CD14-positive monocyte (primary cell): Measurements from ENCODE around the gene KRT79. TPM values are rescaled to one million over a fixed set of nuclear protein-coding genes. Genes with fewer than 3 reads are reported as not detected.
A peak's percentile ranks its signal among the peaks of the same experiment; 100 is the strongest.

Experiments used
- DNase-seq, 3 donors: peaks; one replicate each; pipeline ENCODE4 v3.0.0-alpha.2; 2011 to 2022
- H2AFZ ChIP-seq: 2 replicates; pipeline ENCODE4 v1.6.0; 2012; ENCODE audit warnings: mild to moderate bottlenecking, low read depth, low read length, inconsistent platforms; ENCODE audit not compliant: insufficient read depth, poor library complexity, severe bottlenecking
- H3K27ac ChIP-seq, 2 donors: 1 replicate in 1 of 2; 2 replicates in 1 of 2; pipeline ENCODE4 v1.5.1; 2012 to 2013; ENCODE audit warnings: low read length in 2 of 2, control low read depth in 1 of 2, inconsistent platforms in 1 of 2, low read depth in 1 of 2, mild to moderate bottlenecking in 1 of 2
- H3K27me3 ChIP-seq, 2 donors: one replicate each; pipeline versions ENCODE4 v1.6.0 to v1.6.1; 2011 to 2013; ENCODE audit warnings: low read length in 2 of 2; ENCODE audit not compliant: control insufficient read depth in 2 of 2, insufficient read depth in 2 of 2
- H3K36me3 ChIP-seq, 2 donors: replicated peaks in 1 of 2; 1 replicate in 1 of 2; 2 replicates in 1 of 2; pipeline versions ENCODE4 v1.5.1 to v1.6.1; 2012 to 2013; ENCODE audit warnings: low read length in 2 of 2, control low read depth in 1 of 2, inconsistent platforms in 1 of 2, mild to moderate bottlenecking in 1 of 2; ENCODE audit not compliant: insufficient read depth in 2 of 2, control insufficient read depth in 1 of 2
- H3K4me1 ChIP-seq, 2 donors: 1 replicate in 1 of 2; 2 replicates in 1 of 2; pipeline versions ENCODE4 v1.5.1 to v1.6.1; 2012 to 2013; ENCODE audit warnings: low read length in 2 of 2, control low read depth in 1 of 2, inconsistent platforms in 1 of 2, mild to moderate bottlenecking in 1 of 2, moderate library complexity in 1 of 2; ENCODE audit not compliant: insufficient read depth in 2 of 2, control insufficient read depth in 1 of 2
- H3K4me2 ChIP-seq: replicated peaks from 2 replicates; pipeline ENCODE3; 2012; ENCODE audit warnings: low read length, moderate library complexity, mild to moderate bottlenecking; ENCODE audit not compliant: poor library complexity, severe bottlenecking; ENCODE audit errors: extremely low read depth
- H3K4me3 ChIP-seq, 3 experiments: fragments of 200-600 bp in 1 of 3; sonication (generic) in 1 of 3; replicated peaks in 1 of 3; 1 replicate in 2 of 3; 2 replicates in 1 of 3; pipeline ENCODE4 v1.5.1; 2011 to 2013; ENCODE audit warnings: low read length in 3 of 3, mild to moderate bottlenecking in 3 of 3, control low read depth in 2 of 3, low read depth in 2 of 3, inconsistent platforms in 1 of 3, moderate library complexity in 1 of 3
- H3K79me2 ChIP-seq: 2 replicates; pipeline ENCODE4 v1.6.0; 2012; ENCODE audit warnings: mild to moderate bottlenecking, control low read depth, inconsistent platforms, low read length, moderate library complexity; ENCODE audit not compliant: insufficient read depth
- H3K9ac ChIP-seq: 2 replicates; pipeline ENCODE4 v1.6.0; 2017; ENCODE audit warnings: low read length, mild to moderate bottlenecking; ENCODE audit not compliant: insufficient read depth, poor library complexity, severe bottlenecking
- H3K9me3 ChIP-seq, 2 donors: replicated peaks in 1 of 2; 1 replicate in 1 of 2; 2 replicates in 1 of 2; pipeline versions ENCODE4 v1.5.1 to v1.6.1; 2012 to 2013; ENCODE audit warnings: low read length in 2 of 2, control low read depth in 1 of 2; ENCODE audit not compliant: control insufficient read depth in 1 of 2, insufficient read depth in 1 of 2
- H4K20me1 ChIP-seq: 2 replicates; pipeline ENCODE4 v1.6.0; 2012; ENCODE audit warnings: mild to moderate bottlenecking, low read length, control low read depth, moderate library complexity; ENCODE audit not compliant: insufficient read depth
- H3K27ac Mint-ChIP-seq, 7 donors: one replicate each; pipeline ENCODE4 v1.8.0; 2020; ENCODE audit warnings: mild to moderate bottlenecking in 7 of 7, mixed read lengths in 7 of 7, moderate library complexity in 6 of 7, inconsistent platforms in 2 of 7
- H3K27me3 Mint-ChIP-seq, 3 donors: one replicate each; pipeline ENCODE4 v1.8.0; 2021 to 2022; ENCODE audit warnings: low read depth in 3 of 3, mild to moderate bottlenecking in 3 of 3, mixed read lengths in 3 of 3, moderate library complexity in 3 of 3, inconsistent platforms in 1 of 3
- H3K36me3 Mint-ChIP-seq, 2 donors: one replicate each; pipeline ENCODE4 v1.8.0; 2020; ENCODE audit warnings: mixed read lengths in 2 of 2, inconsistent platforms in 1 of 2, mild to moderate bottlenecking in 1 of 2
- H3K4me1 Mint-ChIP-seq: one replicate; pipeline ENCODE4 v1.8.0; 2020; ENCODE audit warnings: mild to moderate bottlenecking, mixed read lengths
- H3K4me3 Mint-ChIP-seq, 2 donors: one replicate each; pipeline ENCODE4 v1.8.0; 2020; ENCODE audit warnings: mild to moderate bottlenecking in 2 of 2, mixed read lengths in 2 of 2, moderate library complexity in 1 of 2
- H3K9me3 Mint-ChIP-seq, 7 donors: one replicate each; pipeline ENCODE4 v1.8.0; 2020 to 2022; ENCODE audit warnings: mixed read lengths in 7 of 7, mild to moderate bottlenecking in 6 of 7, moderate library complexity in 6 of 7, inconsistent platforms in 2 of 7
- WGBS: methylation state at CpG from one replicate; pipeline ENCODE4 v1.1.5; 2013; ENCODE audit warnings: missing lambda C conversion rate; ENCODE audit not compliant: insufficient coverage; 5-methylcytosine and 5-hydroxymethylcytosine counted together
- intact Hi-C, 2 donors: fragments of 100-400 bp; cut with micrococcal nuclease; formaldehyde crosslinking; loops; one replicate each; pipeline versions ENCODE4 v1.15.0 to v1.15.1; 2023
- polyA plus RNA-seq, 3 donors: library from polyadenylated mRNA; depleted of rRNA in 1 of 3; unstranded in 2 of 3; stranded (reverse) in 1 of 3; fragments of 300-500 nt in 2 of 3; fragments of >200 nt in 1 of 3; fragmentation: Illumina TruSeq in 2 of 3; gene quantifications; 1 replicate in 2 of 3; 2 replicates in 1 of 3; pipeline ENCODE4 v1.2.3, GENCODE V29; 2012 to 2021
- TF ChIP-seq, protein P1 (sequence below): fragments of 200-600 bp; IDR thresholded peaks from one replicate; pipeline ENCODE4 v1.8.0; 2022; ENCODE audit warnings: antibody characterized with exemption, mild to moderate bottlenecking

The KRT79 gene
- polyA plus RNA-seq, 3 donors: not detected

DNA sequence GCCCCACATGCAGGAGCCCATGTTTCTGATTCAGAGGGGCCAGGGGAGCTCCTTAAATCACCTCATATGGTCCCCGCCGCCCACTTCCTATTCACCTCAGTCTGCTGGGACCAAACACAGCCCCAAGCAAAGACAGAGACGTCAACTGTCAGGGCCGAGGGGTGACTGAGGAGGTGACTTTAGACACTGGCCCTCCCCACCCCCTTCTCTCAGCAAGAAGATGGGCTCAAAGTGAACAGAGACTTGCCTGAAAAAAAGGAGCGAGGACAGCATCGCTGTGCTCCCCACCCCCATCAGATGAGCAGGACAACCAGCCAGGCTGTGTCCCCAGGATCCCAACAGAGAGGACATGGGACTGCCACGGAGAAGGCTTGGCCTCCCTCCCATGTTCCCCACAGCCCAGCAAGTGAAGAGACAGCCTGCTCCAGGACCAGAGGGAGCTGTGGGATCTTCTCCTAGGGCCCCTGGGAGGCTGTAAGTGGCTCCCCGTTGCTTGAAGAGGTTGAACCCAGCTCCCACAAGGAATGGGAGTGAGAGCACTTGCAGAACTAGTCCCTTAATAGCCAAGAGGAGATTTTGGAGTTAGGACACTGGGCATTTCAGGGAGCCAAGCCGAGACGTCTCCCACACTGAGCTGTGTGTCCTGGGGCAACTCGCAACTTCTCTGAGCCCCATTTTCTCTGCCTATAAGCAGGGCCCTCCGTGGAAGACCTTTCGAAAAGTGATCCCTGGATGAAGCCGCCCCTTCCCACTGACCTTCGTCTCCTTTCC lies 1.3 kb upstream of the KRT79 start:
- DNase-seq: no peak
- no peak overlapping the region for H3K4me3 Mint-ChIP-seq
- H3K27me3 Mint-ChIP-seq: peaks cover 2 to 8% (median 8%) of the 10 kb centered on the region in 3 donors
- no peaks in the 10 kb centered on the region for H3K36me3 Mint-ChIP-seq
- Histone ChIP-seq H3K4me1 (no peaks in the 10 kb centered on the region), H3K9ac (no peak overlapping the region), H3K36me3 (no peaks in the 10 kb centered on the region), H2AFZ (no peak overlapping the region), H3K79me2 (no peaks in the 10 kb centered on the region), H3K4me2 (no peak overlapping the region), H3K27me3 (no peaks in the 10 kb centered on the region), H3K27ac (no peak overlapping the region), H3K9me3 (no peaks in the 10 kb centered on the region), H4K20me1 (no peaks in the 10 kb centered on the region), H3K4me3 (no peak overlapping the region)
- peak overlapping the region in 1 of 7 donors; percentile 62 for H3K27ac Mint-ChIP-seq
- H3K9me3 Mint-ChIP-seq: peaks cover 0 to 2% (median 0%) of the 10 kb centered on the region in 7 donors
- WGBS: 98% methylated on average over 9 of the region's 15 CpGs
- peaks cover 9% of the 10 kb centered on the region for H3K4me1 Mint-ChIP-seq
- intact Hi-C loops: no loop called here
- TF ChIP-seq, protein P1, sequence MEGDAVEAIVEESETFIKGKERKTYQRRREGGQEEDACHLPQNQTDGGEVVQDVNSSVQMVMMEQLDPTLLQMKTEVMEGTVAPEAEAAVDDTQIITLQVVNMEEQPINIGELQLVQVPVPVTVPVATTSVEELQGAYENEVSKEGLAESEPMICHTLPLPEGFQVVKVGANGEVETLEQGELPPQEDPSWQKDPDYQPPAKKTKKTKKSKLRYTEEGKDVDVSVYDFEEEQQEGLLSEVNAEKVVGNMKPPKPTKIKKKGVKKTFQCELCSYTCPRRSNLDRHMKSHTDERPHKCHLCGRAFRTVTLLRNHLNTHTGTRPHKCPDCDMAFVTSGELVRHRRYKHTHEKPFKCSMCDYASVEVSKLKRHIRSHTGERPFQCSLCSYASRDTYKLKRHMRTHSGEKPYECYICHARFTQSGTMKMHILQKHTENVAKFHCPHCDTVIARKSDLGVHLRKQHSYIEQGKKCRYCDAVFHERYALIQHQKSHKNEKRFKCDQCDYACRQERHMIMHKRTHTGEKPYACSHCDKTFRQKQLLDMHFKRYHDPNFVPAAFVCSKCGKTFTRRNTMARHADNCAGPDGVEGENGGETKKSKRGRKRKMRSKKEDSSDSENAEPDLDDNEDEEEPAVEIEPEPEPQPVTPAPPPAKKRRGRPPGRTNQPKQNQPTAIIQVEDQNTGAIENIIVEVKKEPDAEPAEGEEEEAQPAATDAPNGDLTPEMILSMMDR: no peak

DNA sequence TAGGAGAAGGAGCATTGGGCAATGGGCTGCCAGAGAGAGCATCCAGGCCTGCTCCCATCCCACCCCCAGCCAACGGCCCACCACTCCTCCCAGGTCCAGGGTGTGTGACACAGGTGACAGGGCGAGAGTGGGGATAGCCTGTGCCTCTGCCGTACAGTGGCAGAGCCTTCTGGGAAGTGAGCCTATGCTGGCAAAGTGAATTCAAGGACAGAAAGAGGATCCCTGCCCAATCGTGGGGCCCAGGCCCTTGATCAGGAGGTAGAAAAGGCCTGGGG lies 553 bp upstream of the KRT79 start:
- Histone ChIP-seq H3K79me2 (no peaks in the 10 kb centered on the region), H2AFZ (no peak overlapping the region), H3K4me1 (no peaks in the 10 kb centered on the region), H4K20me1 (no peaks in the 10 kb centered on the region), H3K9me3 (no peaks in the 10 kb centered on the region), H3K27ac (no peak overlapping the region), H3K4me3 (no peak overlapping the region), H3K36me3 (no peaks in the 10 kb centered on the region), H3K4me2 (no peak overlapping the region), H3K27me3 (no peaks in the 10 kb centered on the region), H3K9ac (no peak overlapping the region)
- no peak for DNase-seq
- no peak overlapping the region for H3K27ac Mint-ChIP-seq
- no peak overlapping the region for H3K4me3 Mint-ChIP-seq
- no peaks in the 10 kb centered on the region for H3K36me3 Mint-ChIP-seq
- H3K4me1 Mint-ChIP-seq: peaks cover 9% of the 10 kb centered on the region
- H3K27me3 Mint-ChIP-seq: peaks cover 2 to 8% (median 8%) of the 10 kb centered on the region in 3 donors
- WGBS: 86% methylated on average over 1 of the region's 4 CpGs
- peaks cover 0 to 1% (median 0%) of the 10 kb centered on the region in 7 donors for H3K9me3 Mint-ChIP-seq
- TF ChIP-seq, protein P1: no peak
- intact Hi-C loops: no loop called here
